ENCODE data around the gene DDX24. TPM values are rescaled to one million over a fixed set of nuclear protein-coding genes. Genes with fewer than 3 reads are reported as not detected.

Gene DDX24
- total and polyA plus RNA-seq, 2 donors (not counting 1 experiment from before 2014, with no cell fraction given): 143 to 192 TPM

- H3K4me3 ChIP-seq (replicated peaks in 1 of 4; ENCODE audit: control extremely low read depth in 1 of 4, insufficient read depth in 1 of 4, low read depth in 3 of 4, low read length in 4 of 4): no peak overlapping the region
- H3K27me3 ChIP-seq (ENCODE audit: control insufficient read depth, insufficient read depth, low read length): peaks cover 5% of the 10 kb centered on the region
- no peak overlapping the region for H3K4me2 ChIP-seq (ENCODE audit: extremely low read depth, insufficient read depth, low read length)
- H3K79me2 ChIP-seq (ENCODE audit: control insufficient read depth, insufficient read depth, low read length): no peaks in the 10 kb centered on the region
- no peak overlapping the region for H2AFZ ChIP-seq (ENCODE audit: low read length)
- H3K27ac ChIP-seq (ENCODE audit: insufficient read depth, low read length): no peak overlapping the region
- no peaks in the 10 kb centered on the region for H3K9me3 ChIP-seq (ENCODE audit: control insufficient read depth, insufficient read depth, low read depth, low read length)
- no peaks in the 10 kb centered on the region for H3K4me1 ChIP-seq (ENCODE audit: control insufficient read depth, extremely low read depth, insufficient read depth, low read length)
- H3K9ac ChIP-seq (ENCODE audit: insufficient read depth, low read length): no peak overlapping the region
- no peak for TF ChIP-seq EZH2 (IDR thresholded peaks at IDR 0.05; ENCODE audit: low read length, missing control alignments)
- TF ChIP-seq, protein P1, sequence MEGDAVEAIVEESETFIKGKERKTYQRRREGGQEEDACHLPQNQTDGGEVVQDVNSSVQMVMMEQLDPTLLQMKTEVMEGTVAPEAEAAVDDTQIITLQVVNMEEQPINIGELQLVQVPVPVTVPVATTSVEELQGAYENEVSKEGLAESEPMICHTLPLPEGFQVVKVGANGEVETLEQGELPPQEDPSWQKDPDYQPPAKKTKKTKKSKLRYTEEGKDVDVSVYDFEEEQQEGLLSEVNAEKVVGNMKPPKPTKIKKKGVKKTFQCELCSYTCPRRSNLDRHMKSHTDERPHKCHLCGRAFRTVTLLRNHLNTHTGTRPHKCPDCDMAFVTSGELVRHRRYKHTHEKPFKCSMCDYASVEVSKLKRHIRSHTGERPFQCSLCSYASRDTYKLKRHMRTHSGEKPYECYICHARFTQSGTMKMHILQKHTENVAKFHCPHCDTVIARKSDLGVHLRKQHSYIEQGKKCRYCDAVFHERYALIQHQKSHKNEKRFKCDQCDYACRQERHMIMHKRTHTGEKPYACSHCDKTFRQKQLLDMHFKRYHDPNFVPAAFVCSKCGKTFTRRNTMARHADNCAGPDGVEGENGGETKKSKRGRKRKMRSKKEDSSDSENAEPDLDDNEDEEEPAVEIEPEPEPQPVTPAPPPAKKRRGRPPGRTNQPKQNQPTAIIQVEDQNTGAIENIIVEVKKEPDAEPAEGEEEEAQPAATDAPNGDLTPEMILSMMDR (conservative IDR thresholded peaks at IDR 0.05 in 1 of 2, IDR thresholded peaks at IDR 0.05 in 1 of 2; ENCODE audit: low read depth in 1 of 2, low read length in 2 of 2): no peak
- no peak for DNase-seq (ENCODE audit: low read depth in 2 of 2)
- H4K20me1 ChIP-seq (ENCODE audit: control insufficient read depth, extremely low read depth, insufficient read depth, low read length): no peaks in the 10 kb centered on the region
- no peaks in the 10 kb centered on the region for H3K36me3 ChIP-seq (ENCODE audit: control insufficient read depth, insufficient read depth, low read length)
These were observed 61.7 kb downstream of the DDX24 start for GRCh38 chr14:94019329-94019728.

DNA sequence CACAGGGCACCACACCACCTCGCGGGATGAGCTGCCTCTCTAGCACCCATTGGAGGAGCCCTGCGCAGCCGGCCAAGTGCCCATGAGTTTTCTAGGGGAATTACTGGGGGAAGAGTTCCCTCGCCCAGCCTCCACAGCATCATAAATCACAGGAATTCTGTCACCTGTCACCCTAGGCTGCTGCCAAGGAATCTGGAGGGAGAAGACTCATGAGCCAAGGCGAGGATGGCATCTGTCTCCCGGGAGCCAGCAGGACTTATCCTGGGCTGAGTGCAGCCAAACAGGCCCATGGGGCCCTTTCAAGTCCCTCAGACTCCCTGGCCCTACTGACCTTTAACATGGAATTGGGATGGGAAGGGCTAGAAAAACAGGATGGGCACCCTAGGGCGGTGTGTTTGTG lies 62.7 kb downstream of the DDX24 start:
- peaks cover 2% of the 10 kb centered on the region for H3K27me3 ChIP-seq (ENCODE audit: control insufficient read depth, insufficient read depth, low read length)
- H4K20me1 ChIP-seq (ENCODE audit: control insufficient read depth, extremely low read depth, insufficient read depth, low read length): no peaks in the 10 kb centered on the region
- no peak overlapping the region for H3K4me3 ChIP-seq (replicated peaks in 1 of 4; ENCODE audit: control extremely low read depth in 1 of 4, insufficient read depth in 1 of 4, low read depth in 3 of 4, low read length in 4 of 4)
- H3K4me2 ChIP-seq (ENCODE audit: extremely low read depth, insufficient read depth, low read length): no peak overlapping the region
- TF ChIP-seq EZH2 (IDR thresholded peaks at IDR 0.05; ENCODE audit: low read length, missing control alignments): no peak
- TF ChIP-seq, protein P1 (conservative IDR thresholded peaks at IDR 0.05 in 1 of 2, IDR thresholded peaks at IDR 0.05 in 1 of 2; ENCODE audit: low read depth in 1 of 2, low read length in 2 of 2): no peak
- no peaks in the 10 kb centered on the region for H3K79me2 ChIP-seq (ENCODE audit: control insufficient read depth, insufficient read depth, low read length)
- H3K9me3 ChIP-seq (ENCODE audit: control insufficient read depth, insufficient read depth, low read depth, low read length): no peaks in the 10 kb centered on the region
- no peaks in the 10 kb centered on the region for H3K36me3 ChIP-seq (ENCODE audit: control insufficient read depth, insufficient read depth, low read length)
- H3K9ac ChIP-seq (ENCODE audit: insufficient read depth, low read length): no peak overlapping the region
- H2AFZ ChIP-seq (ENCODE audit: low read length): no peak overlapping the region
- DNase-seq (ENCODE audit: low read depth in 2 of 2): no peak
- H3K4me1 ChIP-seq (ENCODE audit: control insufficient read depth, extremely low read depth, insufficient read depth, low read length): no peaks in the 10 kb centered on the region
- H3K27ac ChIP-seq (ENCODE audit: insufficient read depth, low read length): no peak overlapping the region

DNA sequence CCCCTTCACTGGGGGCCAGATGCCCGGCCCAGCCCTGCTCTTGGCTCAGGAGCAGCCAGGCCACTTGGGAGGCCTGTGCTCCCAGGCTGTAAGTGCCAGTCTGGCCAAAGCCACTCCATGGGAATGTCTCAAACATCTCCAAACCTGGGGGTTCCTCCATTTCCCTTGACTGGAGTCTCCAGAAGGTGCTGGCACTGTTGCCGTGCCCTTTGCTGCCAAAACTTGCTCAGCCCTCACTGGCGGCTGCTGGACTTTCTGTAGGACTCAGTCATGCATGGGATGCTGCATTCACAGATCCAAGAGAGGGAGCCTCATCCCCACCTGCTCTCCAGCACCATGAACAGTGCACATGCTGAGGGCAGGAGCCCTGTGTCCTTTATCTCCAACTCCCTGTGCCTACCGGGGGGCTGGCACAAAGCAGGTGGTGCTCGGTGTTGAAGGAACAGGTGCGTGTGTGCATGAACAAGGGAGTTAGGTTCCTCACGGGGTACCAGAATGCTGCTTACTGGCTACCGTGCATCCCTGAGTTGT lies 64.5 kb downstream of the DDX24 start:
- no peak for DNase-seq (ENCODE audit: low read depth in 2 of 2)
- Histone ChIP-seq H4K20me1 (ENCODE audit: control insufficient read depth, extremely low read depth, insufficient read depth, low read length) (no peaks in the 10 kb centered on the region), H3K4me1 (ENCODE audit: control insufficient read depth, extremely low read depth, insufficient read depth, low read length) (no peaks in the 10 kb centered on the region), H3K9ac (ENCODE audit: insufficient read depth, low read length) (no peak overlapping the region), H3K79me2 (ENCODE audit: control insufficient read depth, insufficient read depth, low read length) (no peaks in the 10 kb centered on the region), H3K27me3 (ENCODE audit: control insufficient read depth, insufficient read depth, low read length) (peaks cover 2% of the 10 kb centered on the region), H3K4me3 (replicated peaks in 1 of 4; ENCODE audit: control extremely low read depth in 1 of 4, insufficient read depth in 1 of 4, low read depth in 3 of 4, low read length in 4 of 4) (no peak overlapping the region), H3K36me3 (ENCODE audit: control insufficient read depth, insufficient read depth, low read length) (no peaks in the 10 kb centered on the region), H3K9me3 (ENCODE audit: control insufficient read depth, insufficient read depth, low read depth, low read length) (no peaks in the 10 kb centered on the region), H3K4me2 (ENCODE audit: extremely low read depth, insufficient read depth, low read length) (no peak overlapping the region), H3K27ac (ENCODE audit: insufficient read depth, low read length) (no peak overlapping the region), H2AFZ (ENCODE audit: low read length) (no peak overlapping the region)
- TF ChIP-seq EZH2 (IDR thresholded peaks at IDR 0.05; ENCODE audit: low read length, missing control alignments): no peak
- TF ChIP-seq, protein P1 (conservative IDR thresholded peaks at IDR 0.05 in 1 of 2, IDR thresholded peaks at IDR 0.05 in 1 of 2; ENCODE audit: low read depth in 1 of 2, low read length in 2 of 2): no peak

Data from fibroblast of lung (primary cell).